Measurements from ENCODE around the gene CYP2B6. TPM values are rescaled to one million over a fixed set of nuclear protein-coding genes. Genes with fewer than 3 reads are reported as not detected.
"Not testable (repeated sequence)": the region's sequence is repeated elsewhere in the genome, so short reads cannot be mapped to it uniquely, and the experiment has no call there.

CYP2B6 gene
- polyA plus RNA-seq, 1 experiment: not detected

GRCh38 chr19:41029524-41030432, 38.7 kb downstream of the CYP2B6 start:
- Histone ChIP-seq H3K9me3 (ENCODE audit: control insufficient read depth, insufficient read depth, low read length) (no peaks in the 10 kb centered on the region), H3K27ac (ENCODE audit: low read depth, low read length) (no peak overlapping the region), H3K4me3 (ENCODE audit: low read depth, low read length) (no peak overlapping the region), H3K27me3 (ENCODE audit: control insufficient read depth, insufficient read depth, low read length) (peaks cover 4% of the 10 kb centered on the region)
- no peak for TF ChIP-seq CTCF (IDR thresholded peaks at IDR 0.05; ENCODE audit: low read depth, low read length)
- CTCF ChIA-PET: interaction anchor here (0.6 kb wide), 1 partner anchor 113 kb away, joined by 5 read pairs; no protein-coding TSS in a partner anchor
- POLR2A ChIA-PET: no interaction called here
- no peak for DNase-seq (ENCODE audit: low read depth, low spot score)

- H3K9me3 ChIP-seq (ENCODE audit: control insufficient read depth, insufficient read depth, low read length): no peaks in the 10 kb centered on the region
- no peak for DNase-seq (ENCODE audit: low read depth, low spot score)
- peaks cover 4% of the 10 kb centered on the region for H3K27me3 ChIP-seq (ENCODE audit: control insufficient read depth, insufficient read depth, low read length)
- no peak overlapping the region for H3K27ac ChIP-seq (ENCODE audit: low read depth, low read length)
- ChIA-PET POLR2A (no interaction called here), CTCF (interaction anchor here (0.6 kb wide), 1 partner anchor 112 kb away, joined by 5 read pairs; no protein-coding TSS in a partner anchor)
- no peak for TF ChIP-seq CTCF (IDR thresholded peaks at IDR 0.05; ENCODE audit: low read depth, low read length)
- H3K4me3 ChIP-seq (ENCODE audit: low read depth, low read length): no peak overlapping the region
Measured at GRCh38 chr19:41030651-41031050, 39.6 kb downstream of the CYP2B6 start.

GRCh38 chr19:41031916-41032315, 40.8 kb downstream of the CYP2B6 start:
- POLR2A ChIA-PET: no interaction called here
- no peak overlapping the region for H3K27ac ChIP-seq (ENCODE audit: low read depth, low read length)
- DNase-seq (ENCODE audit: low read depth, low spot score): no peak
- no peak for TF ChIP-seq CTCF (IDR thresholded peaks at IDR 0.05; ENCODE audit: low read depth, low read length)
- CTCF ChIA-PET: no interaction called here
- no peaks in the 10 kb centered on the region for H3K9me3 ChIP-seq (ENCODE audit: control insufficient read depth, insufficient read depth, low read length)
- H3K27me3 ChIP-seq (ENCODE audit: control insufficient read depth, insufficient read depth, low read length): peaks cover 2% of the 10 kb centered on the region
- no peak overlapping the region for H3K4me3 ChIP-seq (ENCODE audit: low read depth, low read length)

GRCh38 chr19:41033324-41033723, 42.2 kb downstream of the CYP2B6 start:
- POLR2A ChIA-PET; H3K9me3 ChIP-seq (ENCODE audit: control insufficient read depth, insufficient read depth, low read length); H3K4me3 ChIP-seq (ENCODE audit: low read depth, low read length); H3K27me3 ChIP-seq (ENCODE audit: control insufficient read depth, insufficient read depth, low read length); DNase-seq (ENCODE audit: low read depth, low spot score); CTCF ChIA-PET; H3K27ac ChIP-seq (ENCODE audit: low read depth, low read length): not testable (repeated sequence)

GRCh38 chr19:41039806-41040205, 48.7 kb downstream of the CYP2B6 start:
- no peak for DNase-seq (ENCODE audit: low read depth, low spot score)
- TF ChIP-seq CTCF (IDR thresholded peaks at IDR 0.05; ENCODE audit: low read depth, low read length): no peak
- Histone ChIP-seq H3K9me3 (ENCODE audit: control insufficient read depth, insufficient read depth, low read length) (no peaks in the 10 kb centered on the region), H3K4me3 (ENCODE audit: low read depth, low read length) (no peak overlapping the region), H3K27me3 (ENCODE audit: control insufficient read depth, insufficient read depth, low read length) (no peaks in the 10 kb centered on the region), H3K27ac (ENCODE audit: low read depth, low read length) (no peak overlapping the region)
- POLR2A ChIA-PET: no interaction called here
- CTCF ChIA-PET: no interaction called here

- H3K9me3 ChIP-seq (ENCODE audit: control insufficient read depth, insufficient read depth, low read length); H3K4me3 ChIP-seq (ENCODE audit: low read depth, low read length); H3K27me3 ChIP-seq (ENCODE audit: control insufficient read depth, insufficient read depth, low read length); DNase-seq (ENCODE audit: low read depth, low spot score); H3K27ac ChIP-seq (ENCODE audit: low read depth, low read length); POLR2A ChIA-PET; CTCF ChIA-PET: not testable (repeated sequence)
Measured at GRCh38 chr19:41045095-41045494, 54.0 kb downstream of the CYP2B6 start.
